Erythroblast (primary cell): ENCODE measurements around the gene RERE.

Experiments
- GATA1 ChIP-seq: IDR thresholded peaks from 2 replicates; pipeline ENCODE4 v1.6.1; 2011; ENCODE audit warnings: low read depth, mild to moderate bottlenecking, control low read depth, low read length, moderate library complexity
- POLR2A ChIP-seq: IDR thresholded peaks from 2 replicates; pipeline ENCODE4 v1.6.1; 2011; ENCODE audit warnings: mild to moderate bottlenecking, low read length

DNA sequence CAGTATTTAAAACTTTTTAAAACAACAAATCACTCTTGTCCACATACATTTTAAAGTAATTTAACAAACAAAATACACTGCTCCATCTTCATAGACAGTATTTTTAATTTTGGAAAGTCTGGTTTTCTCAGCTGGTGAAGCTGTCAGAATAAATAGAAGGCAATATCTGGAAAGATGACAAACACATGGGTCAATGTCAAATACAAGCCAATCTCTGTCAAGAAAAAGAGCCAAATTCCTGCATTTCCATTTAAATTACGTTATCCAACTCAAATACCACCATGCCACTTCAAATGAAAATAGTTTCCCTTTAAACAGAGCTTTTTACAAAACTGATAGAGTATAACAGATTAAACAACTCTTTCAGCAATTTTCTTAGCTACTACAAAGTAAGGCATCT is 176.5 kb downstream of the RERE start:
- no peak for TF ChIP-seq POLR2A
- no peak for TF ChIP-seq GATA1
